NOMO-1 treated with DMSO at 0.1 percent for 48 hours (cell line): ENCODE results near the gene SLC37A3.
"Not testable (repeated sequence)": the region's sequence is repeated elsewhere in the genome, so short reads cannot be mapped to it uniquely, and the experiment has no call there.

Source experiments
- DNase-seq: peaks from one replicate; lab custom pipeline; 2025; ENCODE audit not compliant: unreplicated experiment; lab: John Stamatoyannopoulos, UW

The SLC37A3 gene, protein sequence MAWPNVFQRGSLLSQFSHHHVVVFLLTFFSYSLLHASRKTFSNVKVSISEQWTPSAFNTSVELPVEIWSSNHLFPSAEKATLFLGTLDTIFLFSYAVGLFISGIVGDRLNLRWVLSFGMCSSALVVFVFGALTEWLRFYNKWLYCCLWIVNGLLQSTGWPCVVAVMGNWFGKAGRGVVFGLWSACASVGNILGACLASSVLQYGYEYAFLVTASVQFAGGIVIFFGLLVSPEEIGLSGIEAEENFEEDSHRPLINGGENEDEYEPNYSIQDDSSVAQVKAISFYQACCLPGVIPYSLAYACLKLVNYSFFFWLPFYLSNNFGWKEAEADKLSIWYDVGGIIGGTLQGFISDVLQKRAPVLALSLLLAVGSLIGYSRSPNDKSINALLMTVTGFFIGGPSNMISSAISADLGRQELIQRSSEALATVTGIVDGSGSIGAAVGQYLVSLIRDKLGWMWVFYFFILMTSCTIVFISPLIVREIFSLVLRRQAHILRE

DNA sequence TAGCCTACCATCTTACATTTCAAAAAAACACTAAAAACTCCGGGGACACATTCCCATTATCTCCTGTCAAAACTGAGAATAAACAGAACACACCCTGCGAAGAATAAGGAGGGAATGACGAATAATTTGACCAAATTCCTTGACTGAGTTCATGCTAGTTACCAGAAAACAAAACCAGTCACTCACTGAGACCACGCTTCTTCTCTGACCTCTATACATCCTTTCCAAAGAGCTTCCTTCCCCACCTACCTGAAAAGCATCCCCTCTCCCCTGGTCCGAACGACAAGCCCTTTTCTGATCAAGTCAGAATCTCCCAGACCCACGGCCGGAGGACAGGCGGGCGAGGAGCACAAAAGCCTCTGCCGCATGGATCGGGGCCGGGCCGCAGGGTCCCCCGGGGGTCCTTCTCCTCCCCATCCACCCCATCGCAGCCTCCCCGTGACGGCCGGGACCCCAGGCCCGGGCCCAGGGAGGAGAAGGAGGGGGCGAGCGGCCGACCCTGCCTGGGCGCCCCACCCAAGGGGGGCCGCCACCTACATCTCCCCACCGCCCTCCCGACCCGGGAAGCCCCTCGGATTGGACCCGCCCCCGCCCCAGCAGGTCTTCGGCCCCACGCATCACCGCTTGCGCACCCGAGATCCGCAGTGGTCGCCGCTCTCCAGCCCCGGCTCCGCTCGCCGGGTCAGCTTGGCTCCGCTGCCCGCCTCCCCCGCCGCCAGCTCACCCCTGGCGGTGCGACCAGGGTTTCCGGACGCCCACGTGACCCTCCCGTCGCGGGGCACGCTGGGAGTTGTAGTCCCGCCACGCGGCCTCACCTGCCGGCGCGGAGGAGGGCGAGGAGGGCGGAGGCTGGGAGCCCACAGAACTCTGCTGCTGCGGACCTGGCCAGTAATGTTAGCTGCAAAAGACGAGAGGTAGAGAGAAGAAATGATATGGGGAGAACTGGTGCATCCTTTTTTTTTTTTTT, at the start of gene SLC37A3:
SLC37A3 (minus strand) TSS at position 747 of the 967 bp plus-strand sequence. CDS start 16,004 bp downstream, outside the sequence.
- no peak for DNase-seq

DNA sequence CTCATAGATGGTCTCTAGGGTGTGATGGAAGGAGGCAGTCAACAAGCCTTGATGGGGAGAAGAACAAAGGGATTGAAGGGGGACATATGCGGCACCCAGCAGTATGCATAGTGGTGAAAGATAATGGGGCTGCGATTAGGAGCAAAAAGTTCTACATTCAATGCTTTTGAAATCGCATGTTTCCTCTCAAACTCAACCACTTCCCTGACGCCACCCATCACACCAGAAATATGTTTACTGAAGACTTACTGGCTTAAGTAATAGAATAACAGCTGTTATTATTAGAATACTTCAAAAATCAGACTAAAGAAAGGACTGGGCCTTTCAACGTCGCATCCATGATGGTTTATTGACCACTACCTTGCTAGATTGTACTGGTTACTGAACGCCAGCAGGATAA, 49.5 kb upstream of the SLC37A3 start:
- no peak for DNase-seq

DNA sequence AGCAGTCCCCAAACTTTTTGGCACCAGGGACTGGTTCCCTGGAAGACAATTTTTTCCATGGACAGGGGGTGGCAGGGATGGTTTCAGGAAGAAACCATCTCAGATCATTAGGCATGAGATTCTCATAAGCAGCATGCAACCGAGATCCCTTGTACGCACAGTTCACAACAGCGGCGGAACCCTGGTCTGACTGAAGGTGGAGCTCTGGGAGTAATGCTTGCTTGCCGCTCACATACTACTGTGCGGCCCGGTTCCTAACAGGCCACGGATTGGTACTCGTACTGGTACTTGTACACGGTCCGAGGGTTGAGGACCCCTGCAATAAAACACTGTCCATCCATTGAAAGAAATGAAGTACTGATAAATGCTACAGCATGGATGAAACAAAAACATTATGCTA, 48.1 kb upstream of the SLC37A3 start:
- DNase-seq, result no peak

- no peak for DNase-seq
Measured at GRCh38 chr7:140441519-140441918, 43.2 kb upstream of the SLC37A3 start.

DNA sequence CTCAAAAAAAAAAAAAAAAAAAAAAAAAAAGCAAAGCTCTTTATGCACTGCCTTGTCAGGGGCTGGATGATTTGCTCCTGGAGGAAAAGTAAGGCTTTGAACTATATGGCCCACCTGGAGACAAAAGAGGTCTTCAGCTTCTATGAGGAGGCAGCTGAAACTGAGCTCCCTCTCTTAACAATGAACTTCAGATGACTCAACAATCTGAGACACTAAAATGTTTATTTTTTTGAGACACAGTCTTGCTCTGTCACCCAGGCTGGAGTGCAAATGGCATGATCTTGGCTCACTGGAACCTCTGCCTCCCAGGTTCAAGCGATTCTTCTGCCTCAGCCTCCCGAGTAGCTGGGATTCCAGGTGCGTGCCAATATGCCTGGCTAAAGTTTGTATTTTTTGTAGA, 42.3 kb upstream of the SLC37A3 start:
- DNase-seq, result no peak

- no peak for DNase-seq
Measured at GRCh38 chr7:140439359-140439758, 41.0 kb upstream of the SLC37A3 start.

DNA sequence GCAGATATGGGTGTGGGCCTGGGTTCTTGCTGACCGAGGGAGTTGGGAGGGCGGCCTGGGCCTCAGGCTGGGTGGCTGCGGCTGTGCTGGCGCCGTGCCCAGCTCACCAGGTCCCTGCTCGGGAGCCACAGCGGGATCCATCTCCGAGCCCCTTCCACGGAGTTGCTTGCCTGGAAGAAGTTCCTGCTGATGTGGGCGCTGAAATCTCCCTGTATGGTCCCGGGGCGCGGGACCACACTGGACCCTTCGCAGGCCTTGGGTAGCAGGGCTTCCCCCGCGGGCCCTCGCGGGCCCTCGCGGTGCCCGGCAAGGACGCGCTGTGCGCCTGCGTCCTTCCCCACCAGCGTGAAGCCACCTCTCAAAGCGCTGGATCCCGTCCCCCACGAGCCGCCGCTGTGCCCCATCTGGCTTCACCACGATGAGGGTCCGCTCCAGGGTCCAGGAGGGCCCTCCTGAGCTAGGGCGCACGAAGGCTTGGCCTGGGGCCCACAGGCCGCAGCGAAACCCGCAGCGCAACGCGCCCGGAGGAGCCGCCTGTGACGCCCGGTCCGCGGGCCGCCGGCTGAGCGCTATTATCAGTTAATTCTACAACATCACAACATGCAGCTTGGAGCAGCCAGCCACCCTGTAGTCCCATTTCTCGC, 37.0 kb upstream of the SLC37A3 start:
- DNase-seq, result no peak

- no peak for DNase-seq
Measured at GRCh38 chr7:140433396-140433795, 35.1 kb upstream of the SLC37A3 start.

DNA sequence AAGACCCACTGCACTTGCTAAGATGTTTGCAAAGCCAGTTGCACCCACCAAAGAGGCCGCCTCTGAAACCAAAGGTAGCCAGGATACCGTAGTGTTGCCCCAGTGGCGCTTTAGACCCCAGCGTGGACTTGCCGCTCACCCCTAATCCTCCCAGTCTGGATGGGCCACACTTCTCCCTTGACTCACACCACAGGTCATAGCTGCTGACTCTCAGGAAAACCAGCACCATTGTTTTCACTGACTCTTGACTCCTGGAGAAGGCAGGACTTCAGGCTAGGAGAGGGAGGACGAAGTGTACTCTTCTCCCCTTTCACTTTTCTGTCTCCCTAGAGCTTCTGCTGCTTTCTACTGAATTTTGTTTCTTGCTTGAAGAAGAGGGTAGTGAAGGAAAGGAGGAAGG, 27.8 kb upstream of the SLC37A3 start:
- DNase-seq, result no peak

DNA sequence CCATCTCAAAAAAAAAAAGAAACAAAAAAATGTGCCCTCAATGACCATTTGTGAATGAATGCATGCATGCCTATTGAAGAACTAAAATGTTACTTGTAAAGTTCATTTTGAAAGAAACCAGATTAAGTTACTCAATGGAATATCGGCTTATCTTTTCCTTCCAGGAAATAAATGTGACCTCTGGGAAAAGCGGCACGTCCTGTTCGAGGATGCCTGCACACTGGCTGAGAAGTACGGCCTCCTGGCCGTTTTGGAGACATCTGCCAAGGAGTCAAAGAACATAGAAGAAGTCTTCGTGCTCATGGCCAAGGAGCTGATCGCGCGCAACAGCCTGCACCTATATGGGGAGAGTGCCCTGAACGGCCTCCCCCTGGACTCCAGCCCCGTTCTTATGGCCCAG, 27.4 kb upstream of the SLC37A3 start:
- no peak for DNase-seq

DNA sequence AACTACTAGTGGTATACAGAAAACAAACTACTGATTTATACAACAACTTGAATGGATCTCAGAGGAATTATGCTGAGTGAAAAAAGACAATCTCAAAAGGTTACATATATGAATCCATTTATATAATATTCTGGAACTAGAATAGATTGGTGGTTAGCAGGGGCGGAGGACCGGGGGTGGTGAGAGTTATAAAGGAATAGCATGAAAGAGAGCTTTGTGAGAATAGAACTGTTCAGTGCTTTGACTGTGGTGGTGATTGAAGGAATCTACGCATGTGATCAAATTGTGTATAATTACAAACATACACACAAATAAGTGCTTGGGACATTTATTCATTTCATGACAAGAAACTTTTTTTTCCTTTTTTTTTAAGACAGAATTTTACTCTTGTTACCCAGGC, 25.2 kb upstream of the SLC37A3 start:
- DNase-seq, result no peak

- DNase-seq, result no peak
Measured at GRCh38 chr7:140421521-140421920, 23.2 kb upstream of the SLC37A3 start.

DNA sequence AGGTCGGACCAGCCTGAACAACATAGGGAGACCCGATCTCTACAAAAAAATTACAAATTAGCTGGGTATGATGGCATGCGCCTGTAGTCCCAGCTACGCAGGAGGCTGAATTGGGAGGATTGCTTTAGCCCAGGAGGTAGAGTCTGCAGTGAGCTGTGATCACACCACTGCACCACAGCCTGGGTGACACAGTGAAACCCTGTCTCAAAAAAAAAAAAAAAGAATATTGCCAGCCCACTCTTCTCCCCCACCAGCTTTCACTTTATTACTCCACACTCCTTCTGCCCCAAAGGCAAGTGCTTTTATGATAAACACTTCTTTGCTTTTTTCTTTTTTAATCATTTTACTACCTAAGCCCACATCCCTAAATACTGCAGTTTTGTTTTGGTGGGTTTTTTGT, 20.3 kb upstream of the SLC37A3 start:
- DNase-seq, result no peak

- DNase-seq, result not testable (repeated sequence)
Measured at GRCh38 chr7:140418156-140418472, 19.8 kb upstream of the SLC37A3 start.

DNA sequence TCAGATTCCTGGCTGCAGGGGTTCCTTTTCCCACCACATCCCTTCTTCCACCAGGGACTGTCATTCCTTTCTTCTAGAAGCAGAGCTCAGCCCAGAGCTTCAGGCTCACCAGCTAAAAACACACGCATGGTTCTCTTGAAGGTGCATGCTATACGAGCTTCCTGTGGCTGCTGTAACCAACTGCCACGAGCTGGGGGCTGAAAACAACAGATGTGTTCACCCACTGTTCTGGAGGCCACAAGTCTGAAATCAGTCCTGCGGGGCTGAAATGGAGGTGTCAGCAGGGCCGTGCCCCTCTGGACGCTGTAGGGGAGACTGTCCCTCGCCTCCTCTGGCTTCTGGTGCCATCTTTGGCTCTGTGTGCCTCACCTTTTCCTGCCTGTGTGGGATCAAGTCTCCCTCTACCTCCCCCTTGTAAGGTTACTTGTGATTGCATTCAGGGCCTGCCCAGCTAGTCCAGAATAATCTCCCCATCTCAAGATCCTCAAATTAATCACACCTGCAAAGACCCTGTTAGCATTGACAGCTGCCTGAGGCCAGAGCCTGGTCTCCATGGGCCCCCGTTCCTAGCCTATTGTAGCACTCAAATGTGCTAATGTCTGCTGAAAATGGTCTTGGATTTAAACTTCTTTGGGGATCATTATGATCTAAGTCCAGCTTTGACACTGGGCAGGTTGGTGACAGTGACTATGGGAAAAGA, 19.3 kb upstream of the SLC37A3 start:
- no peak for DNase-seq

GRCh38 chr7:140416560-140416959, 18.2 kb upstream of the SLC37A3 start:
- no peak for DNase-seq

GRCh38 chr7:140415816-140416215, 17.5 kb upstream of the SLC37A3 start:
- not testable (repeated sequence) for DNase-seq

GRCh38 chr7:140415361-140415760, 17.0 kb upstream of the SLC37A3 start:
- DNase-seq, result no peak

DNA sequence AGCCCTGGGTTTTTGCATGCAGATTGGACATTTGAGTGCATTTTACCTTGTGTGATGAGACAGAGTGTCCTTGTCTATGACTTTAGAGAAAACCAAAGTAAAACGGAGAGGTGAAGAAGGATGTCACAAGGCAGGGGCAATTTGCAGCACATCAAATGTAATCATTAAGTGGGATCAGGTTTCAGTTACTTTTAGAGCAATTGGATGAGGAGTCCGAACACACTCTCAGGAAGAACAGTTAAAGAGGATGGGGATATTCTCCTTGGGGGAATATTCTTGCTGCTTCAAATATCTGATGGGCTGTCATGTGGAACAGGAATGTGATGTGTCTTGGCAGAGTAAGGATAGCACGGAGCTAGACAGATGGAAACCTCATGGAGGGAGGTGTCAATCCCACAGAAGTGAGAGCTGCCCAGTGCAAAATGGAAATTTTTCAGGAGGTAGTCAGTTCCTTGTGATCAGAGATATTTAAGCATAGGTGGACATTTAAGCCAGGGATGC, 6.3 kb upstream of the SLC37A3 start:
- no peak for DNase-seq

- DNase-seq, result no peak
Measured at GRCh38 chr7:140403878-140404564, 5.7 kb upstream of the SLC37A3 start, which contains the start of gene RAB19. Gene RAB19, plus strand, starts transcription at chr7:140404058. Its CDS starts 3,589 bp downstream, at chr7:140407647.
